Measurements from ENCODE around the gene SYTL5. TPM values are rescaled to one million over a fixed set of nuclear protein-coding genes. Genes with fewer than 3 reads are reported as not detected.

Gene SYTL5
- total and polyA plus RNA-seq, 4 donors, result 0.83 to 8.4 (median 1.5) TPM

DNA sequence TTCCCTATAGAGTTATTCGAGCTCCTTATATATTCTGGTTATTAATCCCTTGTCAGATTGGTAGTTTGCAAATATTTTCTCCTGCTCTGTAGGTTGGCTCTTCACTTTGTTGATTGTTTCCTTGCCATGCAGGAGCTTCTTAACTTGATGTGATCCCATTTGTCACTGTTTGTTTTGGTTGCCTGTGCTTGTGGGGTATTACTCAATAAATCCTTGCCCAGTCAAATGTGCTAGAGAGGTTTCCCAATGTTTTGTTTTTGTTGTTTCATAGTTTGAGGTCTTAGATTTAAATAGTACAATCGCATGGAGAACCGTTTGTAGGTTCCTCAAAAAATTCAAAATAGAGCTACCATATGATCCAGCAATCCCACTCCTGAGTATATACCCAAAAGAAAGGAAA, 2.3 kb upstream of the SYTL5 start:
- Histone ChIP-seq H3K27ac (ENCODE audit: low read depth in 1 of 2, low read length in 1 of 2) (no peak overlapping the region), H3K9ac (ENCODE audit: insufficient read depth in 1 of 2, low read length in 2 of 2) (no peak overlapping the region), H3K27me3 (ENCODE audit: control insufficient read depth in 3 of 3, insufficient read depth in 3 of 3, low read length in 2 of 3) (peaks cover 0 to 7% (median 4%) of the 10 kb centered on the region in 3 donors), H3K9me3 (ENCODE audit: control insufficient read depth in 4 of 4, insufficient read depth in 3 of 4, low read length in 3 of 4) (no peaks in the 10 kb centered on the region), H3K36me3 (ENCODE audit: control insufficient read depth in 4 of 4, insufficient read depth in 4 of 4, low read length in 4 of 4) (no peaks in the 10 kb centered on the region), H3K4me1 (ENCODE audit: control insufficient read depth in 5 of 5, insufficient read depth in 5 of 5, low read length in 5 of 5) (no peaks in the 10 kb centered on the region), H3K4me3 (no peak overlapping the region)
- WGBS, 2 donors, result 71 to 80% methylated on average over 3 of the region's 3 CpGs
- TF ChIP-seq, protein P1, sequence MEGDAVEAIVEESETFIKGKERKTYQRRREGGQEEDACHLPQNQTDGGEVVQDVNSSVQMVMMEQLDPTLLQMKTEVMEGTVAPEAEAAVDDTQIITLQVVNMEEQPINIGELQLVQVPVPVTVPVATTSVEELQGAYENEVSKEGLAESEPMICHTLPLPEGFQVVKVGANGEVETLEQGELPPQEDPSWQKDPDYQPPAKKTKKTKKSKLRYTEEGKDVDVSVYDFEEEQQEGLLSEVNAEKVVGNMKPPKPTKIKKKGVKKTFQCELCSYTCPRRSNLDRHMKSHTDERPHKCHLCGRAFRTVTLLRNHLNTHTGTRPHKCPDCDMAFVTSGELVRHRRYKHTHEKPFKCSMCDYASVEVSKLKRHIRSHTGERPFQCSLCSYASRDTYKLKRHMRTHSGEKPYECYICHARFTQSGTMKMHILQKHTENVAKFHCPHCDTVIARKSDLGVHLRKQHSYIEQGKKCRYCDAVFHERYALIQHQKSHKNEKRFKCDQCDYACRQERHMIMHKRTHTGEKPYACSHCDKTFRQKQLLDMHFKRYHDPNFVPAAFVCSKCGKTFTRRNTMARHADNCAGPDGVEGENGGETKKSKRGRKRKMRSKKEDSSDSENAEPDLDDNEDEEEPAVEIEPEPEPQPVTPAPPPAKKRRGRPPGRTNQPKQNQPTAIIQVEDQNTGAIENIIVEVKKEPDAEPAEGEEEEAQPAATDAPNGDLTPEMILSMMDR (IDR thresholded peaks at IDR 0.05; ENCODE audit: control extremely low read depth, extremely low read depth), result no peak
- DNase-seq, result no peak
- ATAC-seq (ENCODE audit: insufficient read depth, low FRiP score), result no peak

DNA sequence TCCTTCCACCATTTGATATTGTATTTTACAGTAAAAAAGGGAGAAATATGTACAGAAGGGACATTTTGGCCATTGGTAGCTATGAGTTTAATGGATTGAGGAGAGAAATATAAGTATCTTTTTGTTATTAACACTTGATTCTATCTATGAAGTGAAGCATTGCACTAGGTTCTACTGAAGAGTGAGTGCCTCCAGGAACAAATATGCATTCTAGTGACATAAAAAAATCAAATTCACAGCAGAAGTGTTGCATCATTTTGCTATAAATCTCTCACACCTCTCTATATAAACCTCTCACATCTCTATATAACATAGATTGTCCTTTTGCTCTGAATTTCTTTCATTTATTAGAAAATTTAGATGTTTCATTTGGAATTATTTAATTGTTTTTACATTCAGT, 425 bp downstream of the SYTL5 start:
- peaks cover 0 to 8% (median 4%) of the 10 kb centered on the region in 3 donors for H3K27me3 ChIP-seq (ENCODE audit: control insufficient read depth in 3 of 3, insufficient read depth in 3 of 3, low read length in 2 of 3)
- no peak for ATAC-seq (ENCODE audit: insufficient read depth, low FRiP score)
- no peak overlapping the region for H3K4me3 ChIP-seq
- DNase-seq, result peak in 1 of 3 donors; percentile 8
- no peaks in the 10 kb centered on the region for H3K36me3 ChIP-seq (ENCODE audit: control insufficient read depth in 4 of 4, insufficient read depth in 4 of 4, low read length in 4 of 4)
- H3K9me3 ChIP-seq (ENCODE audit: control insufficient read depth in 4 of 4, insufficient read depth in 3 of 4, low read length in 3 of 4), result no peaks in the 10 kb centered on the region
- no peak overlapping the region for H3K9ac ChIP-seq (ENCODE audit: insufficient read depth in 1 of 2, low read length in 2 of 2)
- H3K4me1 ChIP-seq (ENCODE audit: control insufficient read depth in 5 of 5, insufficient read depth in 5 of 5, low read length in 5 of 5), result no peaks in the 10 kb centered on the region
- H3K27ac ChIP-seq (ENCODE audit: low read depth in 1 of 2, low read length in 1 of 2), result no peak overlapping the region
- TF ChIP-seq, protein P1 (IDR thresholded peaks at IDR 0.05; ENCODE audit: control extremely low read depth, extremely low read depth), result no peak

DNA sequence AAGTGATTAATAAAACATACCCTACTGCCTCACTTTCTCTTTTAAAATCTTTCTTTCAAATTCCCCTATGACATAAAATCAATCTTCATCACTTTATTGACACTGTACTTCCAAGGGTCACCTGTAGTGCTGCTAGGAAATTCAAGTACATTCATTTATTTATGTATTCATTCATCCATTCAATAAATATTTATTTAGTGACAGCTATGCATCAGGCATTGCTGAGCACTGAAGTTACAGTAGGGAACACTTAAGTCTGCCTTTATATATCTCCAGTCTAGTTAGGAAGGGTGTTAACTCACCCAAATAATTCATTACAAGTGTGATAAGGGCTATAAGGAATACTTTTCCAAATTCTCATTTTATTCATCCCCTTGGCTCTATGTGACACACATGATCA, 2.3 kb downstream of the SYTL5 start:
- H3K9ac ChIP-seq (ENCODE audit: insufficient read depth in 1 of 2, low read length in 2 of 2), result no peak overlapping the region
- ATAC-seq (ENCODE audit: insufficient read depth, low FRiP score) (no peak), DNase-seq (no peak)
- peaks cover 0 to 5% (median 0%) of the 10 kb centered on the region in 5 donors for H3K4me1 ChIP-seq (ENCODE audit: control insufficient read depth in 5 of 5, insufficient read depth in 5 of 5, low read length in 5 of 5)
- peaks cover 0 to 8% (median 4%) of the 10 kb centered on the region in 3 donors for H3K27me3 ChIP-seq (ENCODE audit: control insufficient read depth in 3 of 3, insufficient read depth in 3 of 3, low read length in 2 of 3)
- TF ChIP-seq, protein P1 (IDR thresholded peaks at IDR 0.05; ENCODE audit: control extremely low read depth, extremely low read depth), result no peak
- H3K36me3 ChIP-seq (ENCODE audit: control insufficient read depth in 4 of 4, insufficient read depth in 4 of 4, low read length in 4 of 4), result no peaks in the 10 kb centered on the region
- no peak overlapping the region for H3K4me3 ChIP-seq
- H3K27ac ChIP-seq (ENCODE audit: low read depth in 1 of 2, low read length in 1 of 2), result no peak overlapping the region
- no peaks in the 10 kb centered on the region for H3K9me3 ChIP-seq (ENCODE audit: control insufficient read depth in 4 of 4, insufficient read depth in 3 of 4, low read length in 3 of 4)

GRCh38 chrX:38009641-38010040, 3.3 kb downstream of the SYTL5 start:
- H3K4me1 ChIP-seq (ENCODE audit: control insufficient read depth in 5 of 5, insufficient read depth in 5 of 5, low read length in 5 of 5), result peaks cover 0 to 5% (median 0%) of the 10 kb centered on the region in 5 donors
- H3K9me3 ChIP-seq (ENCODE audit: control insufficient read depth in 4 of 4, insufficient read depth in 3 of 4, low read length in 3 of 4), result no peaks in the 10 kb centered on the region
- TF ChIP-seq, protein P1 (IDR thresholded peaks at IDR 0.05; ENCODE audit: control extremely low read depth, extremely low read depth), result no peak
- peaks cover 0 to 8% (median 4%) of the 10 kb centered on the region in 3 donors for H3K27me3 ChIP-seq (ENCODE audit: control insufficient read depth in 3 of 3, insufficient read depth in 3 of 3, low read length in 2 of 3)
- H3K36me3 ChIP-seq (ENCODE audit: control insufficient read depth in 4 of 4, insufficient read depth in 4 of 4, low read length in 4 of 4), result no peaks in the 10 kb centered on the region
- ATAC-seq (ENCODE audit: insufficient read depth, low FRiP score), result no peak
- H3K9ac ChIP-seq (ENCODE audit: insufficient read depth in 1 of 2, low read length in 2 of 2), result no peak overlapping the region
- H3K4me3 ChIP-seq, result no peak overlapping the region
- DNase-seq, result no peak
- no peak overlapping the region for H3K27ac ChIP-seq (ENCODE audit: low read depth in 1 of 2, low read length in 1 of 2)
